AG09309 (cell line): ENCODE results near the gene IGSF10.

ENCODE experiments used
- DNase-seq: peaks from one replicate; pipeline ENCODE4 v3.0.0-alpha.2; 2010; ENCODE audit warnings: low read depth
- H3K4me3 ChIP-seq: 2 replicates; pipeline ENCODE4 v1.5.1; 2011; ENCODE audit warnings: mild to moderate bottlenecking, low read depth, low read length, moderate library complexity; ENCODE audit not compliant: control insufficient read depth
- CTCF ChIP-seq: IDR thresholded peaks from 2 replicates; pipeline ENCODE4 v1.5.1; 2011; ENCODE audit warnings: mild to moderate bottlenecking, low read depth, low read length, inconsistent platforms; ENCODE audit not compliant: insufficient read depth, control insufficient read depth; ENCODE audit errors: missing control alignments

IGSF10 gene

GRCh38 chr3:151434151-151434890 lies 26.5 kb downstream of the IGSF10 start:
- TF ChIP-seq CTCF = no peak
- DNase-seq = peak; percentile 79
- H3K4me3 ChIP-seq = no peak overlapping the region

GRCh38 chr3:151432616-151433372 lies 28.1 kb downstream of the IGSF10 start:
- H3K4me3 ChIP-seq = no peak overlapping the region
- TF ChIP-seq CTCF = no peak
- DNase-seq = no peak

- H3K4me3 ChIP-seq = no peak overlapping the region
- DNase-seq = peak; percentile 31
- TF ChIP-seq CTCF = no peak
Observed at GRCh38 chr3:151431940-151432339, 28.9 kb downstream of the IGSF10 start.

- DNase-seq = no peak
- no peak overlapping the region for H3K4me3 ChIP-seq
- TF ChIP-seq CTCF = no peak
Observed at GRCh38 chr3:151430821-151431484, 29.9 kb downstream of the IGSF10 start.

- TF ChIP-seq CTCF = no peak
- H3K4me3 ChIP-seq = no peak overlapping the region
- no peak for DNase-seq
Observed at GRCh38 chr3:151428386-151428785, 32.5 kb downstream of the IGSF10 start.

GRCh38 chr3:151426341-151426657 lies 34.6 kb downstream of the IGSF10 start:
- no peak overlapping the region for H3K4me3 ChIP-seq
- TF ChIP-seq CTCF = no peak
- DNase-seq = no peak
